ENCODE data around the gene PYGO1. TPM values are rescaled to one million over a fixed set of nuclear protein-coding genes. Genes with fewer than 3 reads are reported as not detected.

Gene PYGO1
- total and polyA plus RNA-seq, 2 of the 8 experiments (the other 6 are each of a cell fraction or from before 2014, with no cell fraction given): 0.50 to 1.1 TPM

DNA sequence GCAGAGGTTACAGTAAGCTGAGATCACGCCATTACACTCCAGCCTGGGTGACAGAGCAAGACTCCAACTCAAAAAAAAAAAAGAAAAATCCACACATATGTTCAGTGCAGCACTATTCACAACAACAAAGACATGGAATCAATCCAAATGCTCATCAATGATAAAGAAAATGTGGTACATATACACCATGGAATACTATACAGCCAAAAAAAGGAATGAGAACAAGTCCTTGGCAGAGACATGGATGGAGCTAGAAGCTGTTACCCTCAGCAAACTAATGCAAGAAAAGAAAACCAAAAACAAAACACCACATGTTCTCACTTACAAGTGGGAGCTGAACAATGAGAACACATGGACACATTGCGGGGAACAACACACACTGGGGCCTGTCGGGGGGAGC lies 25.5 kb downstream of the PYGO1 start:
- ChIA-PET POLR2A (ENCODE audit: partially characterized antibody) (no interaction called here), CTCF (ENCODE audit: partially characterized antibody) (interaction anchor here (1.1 to 1.4 kb wide), 2 partner anchors 12 to 53 kb away, joined by 3 to 4 read pairs; no protein-coding TSS in a partner anchor)
- Histone ChIP-seq H3K23me2 (ENCODE audit: low read depth, low read length) (no peaks in the 10 kb centered on the region), H3K4me1 (replicated peaks in 1 of 4; ENCODE audit: control insufficient read depth in 3 of 4, insufficient read depth in 4 of 4, low read length in 3 of 4) (no peaks in the 10 kb centered on the region), H2AK5ac (ENCODE audit: low read depth, low read length) (no peak overlapping the region), H4K8ac (ENCODE audit: extremely low read depth, insufficient read depth, low read length) (no peak overlapping the region), H3K23ac (ENCODE audit: insufficient read length) (no peak overlapping the region), H2AFZ (ENCODE audit: low read length) (no peak overlapping the region), H3K36me3 (ENCODE audit: control insufficient read depth in 2 of 4, insufficient read depth in 4 of 4, low read length in 3 of 4) (no peaks in the 10 kb centered on the region), H4K5ac (ENCODE audit: insufficient read length, low read depth, low read length) (no peak overlapping the region), H3K4me3 (ENCODE audit: extremely low read depth in 1 of 4, insufficient read depth in 2 of 4, low read depth in 3 of 4, low read length in 4 of 4) (no peak overlapping the region), H3K4ac (replicated peaks; ENCODE audit: insufficient read length, low read depth, low read length) (no peak overlapping the region), H3K4me2 (ENCODE audit: insufficient read depth in 1 of 2, low read depth in 2 of 2, low read length in 2 of 2) (no peak overlapping the region), H4K20me1 (replicated peaks in 1 of 2; ENCODE audit: control insufficient read depth in 1 of 2, insufficient read depth in 2 of 2, low read length in 2 of 2) (no peaks in the 10 kb centered on the region), H3K27me3 (replicated peaks in 1 of 4; ENCODE audit: control insufficient read depth in 3 of 4, extremely low read depth in 1 of 4, insufficient read depth in 3 of 4, low read length in 3 of 4) (no peaks in the 10 kb centered on the region), H3K79me1 (ENCODE audit: low read depth, low read length) (no peaks in the 10 kb centered on the region), H4K91ac (replicated peaks; ENCODE audit: insufficient read length, low read length) (no peak overlapping the region), H2BK15ac (ENCODE audit: low read length) (no peak overlapping the region), H2BK20ac (ENCODE audit: low read length) (no peak overlapping the region), H3K14ac (ENCODE audit: insufficient read length) (no peak overlapping the region), H3K18ac (ENCODE audit: extremely low read depth, low read length) (no peak overlapping the region), H3K27ac (ENCODE audit: low read depth, low read length) (no peak overlapping the region), H3K79me2 (ENCODE audit: control insufficient read depth in 1 of 2, insufficient read depth in 2 of 2, low read length in 2 of 2) (no peaks in the 10 kb centered on the region), H3K9ac (replicated peaks in 1 of 4; ENCODE audit: extremely low read depth in 1 of 4, low read depth in 3 of 4, low read length in 3 of 4) (no peak overlapping the region), H2BK12ac (ENCODE audit: low read depth, low read length) (no peak overlapping the region), H2BK120ac (replicated peaks; ENCODE audit: low read depth, low read length) (no peak overlapping the region), H2BK5ac (ENCODE audit: low read depth, low read length) (no peak overlapping the region), H3K56ac (replicated peaks; ENCODE audit: insufficient read length, low read depth, low read length) (no peak overlapping the region), H3K9me3 (ENCODE audit: insufficient read depth in 2 of 2, low read depth in 1 of 2, low read length in 1 of 2) (no peaks in the 10 kb centered on the region)
- WGBS, 2 experiments (ENCODE audit: extremely low coverage in 1 of 2, insufficient coverage in 1 of 2, insufficient read length in 1 of 2, insufficient replicate concordance in 2 of 2, low coverage in 1 of 2, low lambda C conversion rate in 2 of 2, missing lambda C conversion rate in 1 of 2): 93% methylated on average over 2 of the region's 3 CpGs; no CpG with 5 or more reads in 1 of the 2 experiments
- FAIRE-seq (no peak), DNase-seq (ENCODE audit: low read depth in 1 of 2, low spot score in 2 of 2) (no peak)
- TF ChIP-seq, protein P1, sequence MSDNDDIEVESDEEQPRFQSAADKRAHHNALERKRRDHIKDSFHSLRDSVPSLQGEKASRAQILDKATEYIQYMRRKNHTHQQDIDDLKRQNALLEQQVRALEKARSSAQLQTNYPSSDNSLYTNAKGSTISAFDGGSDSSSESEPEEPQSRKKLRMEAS (IDR thresholded peaks at IDR 0.05): no peak
- TF ChIP-seq POLR2AphosphoS5 (IDR thresholded peaks at IDR 0.05; ENCODE audit: low read depth, low read length): no peak
- TF ChIP-seq JUN (IDR thresholded peaks at IDR 0.05; ENCODE audit: low read depth, low read length): no peak
- no peak for TF ChIP-seq NRF1 (IDR thresholded peaks at IDR 0.05; ENCODE audit: low read depth, low read length)
- no peak for TF ChIP-seq EZH2 (IDR thresholded peaks at IDR 0.05; ENCODE audit: low read depth, low read length, severe bottlenecking)
- TF ChIP-seq, protein P2, sequence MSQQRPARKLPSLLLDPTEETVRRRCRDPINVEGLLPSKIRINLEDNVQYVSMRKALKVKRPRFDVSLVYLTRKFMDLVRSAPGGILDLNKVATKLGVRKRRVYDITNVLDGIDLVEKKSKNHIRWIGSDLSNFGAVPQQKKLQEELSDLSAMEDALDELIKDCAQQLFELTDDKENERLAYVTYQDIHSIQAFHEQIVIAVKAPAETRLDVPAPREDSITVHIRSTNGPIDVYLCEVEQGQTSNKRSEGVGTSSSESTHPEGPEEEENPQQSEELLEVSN (IDR thresholded peaks at IDR 0.05): no peak
- TF ChIP-seq, protein P3, sequence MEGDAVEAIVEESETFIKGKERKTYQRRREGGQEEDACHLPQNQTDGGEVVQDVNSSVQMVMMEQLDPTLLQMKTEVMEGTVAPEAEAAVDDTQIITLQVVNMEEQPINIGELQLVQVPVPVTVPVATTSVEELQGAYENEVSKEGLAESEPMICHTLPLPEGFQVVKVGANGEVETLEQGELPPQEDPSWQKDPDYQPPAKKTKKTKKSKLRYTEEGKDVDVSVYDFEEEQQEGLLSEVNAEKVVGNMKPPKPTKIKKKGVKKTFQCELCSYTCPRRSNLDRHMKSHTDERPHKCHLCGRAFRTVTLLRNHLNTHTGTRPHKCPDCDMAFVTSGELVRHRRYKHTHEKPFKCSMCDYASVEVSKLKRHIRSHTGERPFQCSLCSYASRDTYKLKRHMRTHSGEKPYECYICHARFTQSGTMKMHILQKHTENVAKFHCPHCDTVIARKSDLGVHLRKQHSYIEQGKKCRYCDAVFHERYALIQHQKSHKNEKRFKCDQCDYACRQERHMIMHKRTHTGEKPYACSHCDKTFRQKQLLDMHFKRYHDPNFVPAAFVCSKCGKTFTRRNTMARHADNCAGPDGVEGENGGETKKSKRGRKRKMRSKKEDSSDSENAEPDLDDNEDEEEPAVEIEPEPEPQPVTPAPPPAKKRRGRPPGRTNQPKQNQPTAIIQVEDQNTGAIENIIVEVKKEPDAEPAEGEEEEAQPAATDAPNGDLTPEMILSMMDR (IDR thresholded peaks at IDR 0.05; ENCODE audit: control extremely low read depth in 1 of 3, insufficient read depth in 1 of 3, low read depth in 1 of 3, low read length in 3 of 3): no peak
- no peak for TF ChIP-seq SP2 (IDR thresholded peaks at IDR 0.05; ENCODE audit: low read length)
- TF ChIP-seq TAF1 (IDR thresholded peaks at IDR 0.05; ENCODE audit: low read depth, low read length): no peak
- no peak for TF ChIP-seq BACH1 (IDR thresholded peaks at IDR 0.05; ENCODE audit: low read length)
- no peak for TF ChIP-seq RAD21 (IDR thresholded peaks at IDR 0.05 in 1 of 2, conservative IDR thresholded peaks at IDR 0.05 in 1 of 2; ENCODE audit: low read depth in 2 of 2, low read length in 2 of 2)
